Measurements from ENCODE around the gene USP49. TPM values are rescaled to one million over a fixed set of nuclear protein-coding genes. Genes with fewer than 3 reads are reported as not detected.
A peak's percentile ranks its signal among the peaks of the same experiment; 100 is the strongest.

USP49 gene
- total and polyA plus RNA-seq, 10 of the 15 experiments (the other 5 are each of a cell fraction or from before 2014, with no cell fraction given) = 1.0 to 7.7 (median 4.3) TPM

DNA sequence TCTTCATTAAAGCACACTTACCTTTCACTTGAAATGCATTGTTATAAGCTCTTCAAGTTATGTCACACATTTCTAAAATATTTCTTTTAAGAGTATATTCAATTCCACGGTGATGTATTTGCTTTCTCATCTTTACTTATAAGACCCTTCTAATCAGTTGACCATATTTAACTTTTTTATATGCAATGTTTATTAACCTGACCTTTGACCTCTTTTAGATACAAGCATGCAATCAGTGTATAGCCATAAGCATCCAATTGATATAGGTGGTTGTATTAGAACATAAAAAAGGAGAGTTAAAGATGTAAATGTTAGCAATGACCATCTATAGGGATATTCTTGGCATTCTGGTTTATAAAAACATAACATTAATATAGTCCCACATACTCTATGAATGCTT is 9.2 kb downstream of the USP49 start:
- BruUV-seq (replicated peaks) = no TSS peak
- Histone ChIP-seq H3K27me3 (replicated peaks in 1 of 2; ENCODE audit: control insufficient read depth in 2 of 2, insufficient read depth in 2 of 2, low read length in 1 of 2) (no peaks in the 10 kb centered on the region), H3K4me2 (ENCODE audit: control insufficient read depth, insufficient read depth) (no peak overlapping the region), H4K20me1 (ENCODE audit: control insufficient read depth, insufficient read depth) (no peaks in the 10 kb centered on the region), H3K36me3 (ENCODE audit: control insufficient read depth in 2 of 2, insufficient read depth in 2 of 2, low read length in 1 of 2) (no peaks in the 10 kb centered on the region), H2AFZ (ENCODE audit: control insufficient read depth, low read depth, low read length) (no peak overlapping the region), H3K79me2 (ENCODE audit: control insufficient read depth, insufficient read depth, low read length) (no peaks in the 10 kb centered on the region), H3K4me3 (no peak overlapping the region), H3K9ac (ENCODE audit: control insufficient read depth, insufficient read depth, low read length) (no peak overlapping the region), H3K27ac (ENCODE audit: control insufficient read depth, insufficient read depth) (no peak overlapping the region), H3K9me3 (replicated peaks; ENCODE audit: control insufficient read depth, insufficient read depth, low read length) (no peaks in the 10 kb centered on the region), H3K4me1 (ENCODE audit: control insufficient read depth, insufficient read depth, low read length) (no peaks in the 10 kb centered on the region)
- DNase-seq (ENCODE audit: low read depth, low spot score) (no peak), ATAC-seq (no peak), FAIRE-seq (no peak)
- CTCF ChIA-PET = no interaction called here
- POLR2A ChIA-PET = no interaction called here
- TF ChIP-seq MTA3 (IDR thresholded peaks at IDR 0.05; ENCODE audit: borderline replicate concordance, low read length) (no peak), ZSCAN29 (IDR thresholded peaks at IDR 0.05) (no peak), BCLAF1 (IDR thresholded peaks at IDR 0.05) (no peak), HDGF (IDR thresholded peaks at IDR 0.05) (no peak), CTCF (IDR thresholded peaks at IDR 0.05 in 2 of 3, conservative IDR thresholded peaks at IDR 0.05 in 1 of 3; ENCODE audit: control insufficient read depth in 2 of 3, extremely low read depth in 1 of 3, insufficient read depth in 1 of 3, low read depth in 3 of 3, low read length in 3 of 3) (no peak), NR2F1 (conservative IDR thresholded peaks at IDR 0.05) (peak; percentile 38; the same call in 1 of the 2 replicates)
- SMC1A ChIA-PET (ENCODE audit: uncharacterized antibody, unreplicated experiment) = interaction anchor here (0.7 to 1.0 kb wide), 2 partner anchors 10 to 807 kb away, joined by 3 read pairs; no protein-coding TSS in a partner anchor
- WGBS (ENCODE audit: insufficient coverage, insufficient replicate concordance, low lambda C conversion rate, missing lambda C conversion rate) = 96% methylated on average over 1 of the region's 1 CpG
- RAD21 ChIA-PET (ENCODE audit: unreplicated experiment) = interaction anchor here (1.0 kb wide), 1 partner anchor 35 kb away, joined by 3 read pairs; the partner anchor contains the start of genes BYSL and MED20
- intact Hi-C loops (cut with micrococcal nuclease; ENCODE audit: unreplicated experiment) (no loop called here), in situ Hi-C loops (cut with MboI) (no loop called here)

Measured in GM12878 (cell line).